HL-60 (cell line): Measurements from ENCODE around the gene IL17C.

Source experiments
- GABPA ChIP-seq: IDR thresholded peaks from 2 replicates; pipeline ENCODE4 v1.6.1; 2012; ENCODE audit warnings: low read depth
- POLR2AphosphoS5 ChIP-seq: IDR thresholded peaks from 2 replicates; pipeline ENCODE4 v1.6.1; 2012; ENCODE audit warnings: low read depth
- TF ChIP-seq, protein P1 (sequence below): IDR thresholded peaks from one replicate; pipeline ENCODE4 v1.5.1; 2011; ENCODE audit warnings: low read length, control low read depth, inconsistent platforms; ENCODE audit not compliant: insufficient read depth
- TF ChIP-seq, protein P2 (sequence below): IDR thresholded peaks from 2 replicates; pipeline ENCODE4 v1.6.1; 2012; ENCODE audit warnings: low read depth; ENCODE audit not compliant: insufficient replicate concordance

DNA sequence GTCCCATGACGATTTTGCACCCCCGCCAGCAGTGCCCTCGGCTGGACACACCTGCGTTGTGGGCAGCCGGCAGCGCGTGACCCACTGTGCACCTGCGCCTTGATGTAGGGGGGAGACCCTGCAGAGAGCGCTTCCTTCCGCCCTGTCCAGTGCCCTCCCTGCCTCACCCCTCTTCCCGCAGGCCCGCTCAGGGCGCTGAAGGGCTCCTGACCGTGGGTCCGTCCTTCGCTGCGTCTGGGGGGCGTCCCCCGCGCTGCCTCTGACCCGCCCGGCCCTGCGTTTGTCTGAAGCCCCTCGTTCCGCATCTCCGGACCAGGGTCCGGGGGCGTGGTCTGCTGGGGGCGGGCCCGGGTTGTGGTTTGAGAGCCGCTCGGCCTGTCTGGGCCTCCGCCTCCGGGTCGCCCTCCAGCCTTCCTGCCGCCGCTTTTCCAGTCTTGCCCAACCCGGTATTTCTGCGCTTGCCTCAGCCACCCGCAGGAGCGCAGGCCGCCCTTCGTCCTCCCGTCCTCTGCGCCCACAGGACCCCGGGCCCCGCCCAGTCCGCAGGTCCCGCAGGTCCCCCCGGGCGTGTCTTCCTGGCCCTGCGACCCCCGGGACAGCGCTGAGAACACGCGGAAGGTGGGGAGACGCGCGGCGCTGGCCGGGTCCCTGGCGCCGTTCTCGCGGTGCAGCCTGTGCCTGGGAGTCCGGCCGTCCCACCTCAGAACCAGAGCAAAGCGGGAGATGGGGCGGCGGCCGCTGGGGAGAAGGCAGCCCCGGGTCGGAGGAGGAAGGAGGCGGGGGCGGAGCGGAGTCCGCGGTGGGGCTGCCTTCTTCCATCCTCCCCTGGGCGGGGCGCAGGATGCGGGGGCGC is 4.0 kb upstream of the IL17C start:
- TF ChIP-seq, protein P1, sequence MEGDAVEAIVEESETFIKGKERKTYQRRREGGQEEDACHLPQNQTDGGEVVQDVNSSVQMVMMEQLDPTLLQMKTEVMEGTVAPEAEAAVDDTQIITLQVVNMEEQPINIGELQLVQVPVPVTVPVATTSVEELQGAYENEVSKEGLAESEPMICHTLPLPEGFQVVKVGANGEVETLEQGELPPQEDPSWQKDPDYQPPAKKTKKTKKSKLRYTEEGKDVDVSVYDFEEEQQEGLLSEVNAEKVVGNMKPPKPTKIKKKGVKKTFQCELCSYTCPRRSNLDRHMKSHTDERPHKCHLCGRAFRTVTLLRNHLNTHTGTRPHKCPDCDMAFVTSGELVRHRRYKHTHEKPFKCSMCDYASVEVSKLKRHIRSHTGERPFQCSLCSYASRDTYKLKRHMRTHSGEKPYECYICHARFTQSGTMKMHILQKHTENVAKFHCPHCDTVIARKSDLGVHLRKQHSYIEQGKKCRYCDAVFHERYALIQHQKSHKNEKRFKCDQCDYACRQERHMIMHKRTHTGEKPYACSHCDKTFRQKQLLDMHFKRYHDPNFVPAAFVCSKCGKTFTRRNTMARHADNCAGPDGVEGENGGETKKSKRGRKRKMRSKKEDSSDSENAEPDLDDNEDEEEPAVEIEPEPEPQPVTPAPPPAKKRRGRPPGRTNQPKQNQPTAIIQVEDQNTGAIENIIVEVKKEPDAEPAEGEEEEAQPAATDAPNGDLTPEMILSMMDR, result no peak
- TF ChIP-seq POLR2AphosphoS5, result no peak
- no peak for TF ChIP-seq GABPA
- TF ChIP-seq, protein P2, sequence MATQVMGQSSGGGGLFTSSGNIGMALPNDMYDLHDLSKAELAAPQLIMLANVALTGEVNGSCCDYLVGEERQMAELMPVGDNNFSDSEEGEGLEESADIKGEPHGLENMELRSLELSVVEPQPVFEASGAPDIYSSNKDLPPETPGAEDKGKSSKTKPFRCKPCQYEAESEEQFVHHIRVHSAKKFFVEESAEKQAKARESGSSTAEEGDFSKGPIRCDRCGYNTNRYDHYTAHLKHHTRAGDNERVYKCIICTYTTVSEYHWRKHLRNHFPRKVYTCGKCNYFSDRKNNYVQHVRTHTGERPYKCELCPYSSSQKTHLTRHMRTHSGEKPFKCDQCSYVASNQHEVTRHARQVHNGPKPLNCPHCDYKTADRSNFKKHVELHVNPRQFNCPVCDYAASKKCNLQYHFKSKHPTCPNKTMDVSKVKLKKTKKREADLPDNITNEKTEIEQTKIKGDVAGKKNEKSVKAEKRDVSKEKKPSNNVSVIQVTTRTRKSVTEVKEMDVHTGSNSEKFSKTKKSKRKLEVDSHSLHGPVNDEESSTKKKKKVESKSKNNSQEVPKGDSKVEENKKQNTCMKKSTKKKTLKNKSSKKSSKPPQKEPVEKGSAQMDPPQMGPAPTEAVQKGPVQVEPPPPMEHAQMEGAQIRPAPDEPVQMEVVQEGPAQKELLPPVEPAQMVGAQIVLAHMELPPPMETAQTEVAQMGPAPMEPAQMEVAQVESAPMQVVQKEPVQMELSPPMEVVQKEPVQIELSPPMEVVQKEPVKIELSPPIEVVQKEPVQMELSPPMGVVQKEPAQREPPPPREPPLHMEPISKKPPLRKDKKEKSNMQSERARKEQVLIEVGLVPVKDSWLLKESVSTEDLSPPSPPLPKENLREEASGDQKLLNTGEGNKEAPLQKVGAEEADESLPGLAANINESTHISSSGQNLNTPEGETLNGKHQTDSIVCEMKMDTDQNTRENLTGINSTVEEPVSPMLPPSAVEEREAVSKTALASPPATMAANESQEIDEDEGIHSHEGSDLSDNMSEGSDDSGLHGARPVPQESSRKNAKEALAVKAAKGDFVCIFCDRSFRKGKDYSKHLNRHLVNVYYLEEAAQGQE, result no peak
